ENCODE measurements around the gene RDH5. TPM values are rescaled to one million over a fixed set of nuclear protein-coding genes. Genes with fewer than 3 reads are reported as not detected.

The RDH5 gene
- total RNA-seq, 1 experiment from 2014 or later: 5.7 TPM

GRCh38 chr12:55696141-55696540, 24.1 kb upstream of the RDH5 start:
- no peak for DNase-seq (ENCODE audit: low spot score)

GRCh38 chr12:55696796-55697462, 23.3 kb upstream of the RDH5 start:
- DNase-seq (ENCODE audit: low spot score): no peak

- DNase-seq (ENCODE audit: low spot score): no peak
Observed at GRCh38 chr12:55697686-55698085, 22.5 kb upstream of the RDH5 start.

GRCh38 chr12:55698241-55698955, 21.8 kb upstream of the RDH5 start:
- DNase-seq (ENCODE audit: low spot score): no peak

DNA sequence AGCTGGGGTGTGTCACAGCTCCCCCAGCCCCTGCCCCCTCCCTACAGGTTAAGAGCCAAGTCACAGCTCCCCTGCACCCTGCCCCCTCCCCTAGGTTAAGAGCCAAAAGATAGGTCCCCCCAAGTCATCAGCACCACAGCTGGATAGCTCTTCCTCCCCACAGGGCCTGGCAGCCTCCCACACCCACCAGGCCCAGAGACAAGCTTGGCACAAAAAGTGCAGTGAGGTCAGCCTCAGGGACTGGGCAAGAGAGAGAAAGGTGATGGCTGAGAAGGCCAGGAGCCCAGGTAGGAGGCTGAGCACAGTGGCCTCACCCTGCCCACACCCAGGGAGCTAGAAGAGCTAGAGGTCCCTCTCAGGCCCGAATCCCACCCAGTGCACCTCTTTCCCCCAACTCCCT, 21.2 kb upstream of the RDH5 start:
- DNase-seq (ENCODE audit: low spot score): no peak

DNA sequence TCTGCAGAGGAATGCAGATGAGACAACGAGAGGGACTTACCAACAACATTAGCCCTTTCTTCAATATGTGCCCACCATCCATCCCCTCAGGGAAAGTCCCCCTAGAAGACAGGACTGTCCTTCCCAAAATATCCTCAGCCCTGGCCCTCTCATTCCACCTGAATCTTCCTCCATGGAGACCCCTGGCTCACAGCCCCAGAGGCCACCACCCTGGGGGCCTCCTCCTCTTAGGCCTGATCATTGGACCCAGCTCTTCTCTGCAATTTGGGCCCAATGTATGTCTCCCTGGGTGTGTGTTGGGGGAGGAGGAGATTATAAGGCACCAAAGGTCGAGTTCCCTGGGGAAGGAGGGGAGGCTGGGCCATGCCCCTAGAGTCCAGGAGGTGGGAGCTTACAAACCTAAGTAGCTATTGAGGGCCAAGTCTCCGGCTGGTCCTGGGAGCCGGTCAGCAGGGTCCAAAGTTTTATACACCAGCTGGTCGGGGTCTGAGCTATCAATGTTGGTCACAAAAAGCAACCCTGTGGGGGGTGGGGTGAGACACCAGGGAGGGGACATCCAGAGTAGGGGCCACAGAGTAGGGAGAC, 20.6 kb upstream of the RDH5 start:
- no peak for DNase-seq (ENCODE audit: low spot score)

DNA sequence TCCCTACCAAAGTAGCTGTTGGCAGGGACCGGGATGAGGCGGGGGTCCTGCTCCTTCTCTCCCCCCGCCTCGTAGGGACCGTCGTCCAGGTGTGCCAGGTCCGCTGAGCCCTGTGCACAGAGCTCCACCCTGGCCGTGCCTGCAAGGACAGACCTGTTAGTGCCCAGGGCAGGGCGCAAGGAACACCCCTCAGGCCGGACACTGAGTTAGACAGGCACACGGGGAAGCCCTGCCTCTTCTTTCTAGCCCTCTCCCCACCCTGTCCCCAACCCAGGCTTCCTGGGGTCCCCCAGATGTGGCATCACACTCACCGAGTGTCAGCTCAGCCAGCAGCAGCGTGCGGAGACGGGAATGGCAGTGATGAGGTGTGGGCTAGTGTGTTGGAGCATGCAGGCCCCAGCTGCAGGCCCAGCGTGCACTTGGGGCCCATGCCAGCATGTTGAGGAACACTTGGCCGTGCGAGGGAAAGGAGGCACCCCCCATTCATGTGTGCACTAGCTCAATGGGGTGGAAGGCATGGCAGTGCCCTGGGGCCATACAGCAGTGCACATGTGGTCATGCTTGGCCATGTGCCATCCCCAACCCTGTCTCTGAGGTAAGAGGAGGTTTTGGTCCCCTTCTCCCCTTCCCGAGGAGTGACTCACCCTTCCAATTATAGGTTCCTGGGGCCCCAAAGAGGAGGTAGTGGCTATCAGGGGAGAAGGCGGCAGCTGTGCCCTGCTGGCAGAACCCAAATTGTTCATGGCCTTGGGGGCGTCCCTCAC, 19.8 kb upstream of the RDH5 start:
- DNase-seq (ENCODE audit: low spot score): no peak

DNA sequence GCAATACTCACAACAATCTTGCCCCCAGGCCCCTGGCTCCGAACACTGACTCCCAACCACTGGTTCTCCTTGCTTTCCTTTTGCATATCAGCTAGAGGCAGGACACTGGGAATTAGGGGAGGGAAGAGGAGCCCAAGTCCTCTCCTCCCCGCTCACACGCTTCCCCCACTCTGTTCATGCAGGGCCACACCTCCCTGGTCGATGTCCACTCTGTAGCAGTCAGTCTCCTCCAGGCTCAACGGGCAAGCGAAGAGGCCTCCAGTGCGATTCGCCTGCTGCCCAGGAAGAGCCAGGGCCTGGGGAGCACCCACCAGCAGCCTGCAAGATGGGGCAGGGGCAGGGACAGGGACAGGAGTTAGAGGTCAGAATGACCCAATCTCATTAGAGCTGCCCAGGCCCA, 17.3 kb upstream of the RDH5 start:
- no peak for DNase-seq (ENCODE audit: low spot score)

DNA sequence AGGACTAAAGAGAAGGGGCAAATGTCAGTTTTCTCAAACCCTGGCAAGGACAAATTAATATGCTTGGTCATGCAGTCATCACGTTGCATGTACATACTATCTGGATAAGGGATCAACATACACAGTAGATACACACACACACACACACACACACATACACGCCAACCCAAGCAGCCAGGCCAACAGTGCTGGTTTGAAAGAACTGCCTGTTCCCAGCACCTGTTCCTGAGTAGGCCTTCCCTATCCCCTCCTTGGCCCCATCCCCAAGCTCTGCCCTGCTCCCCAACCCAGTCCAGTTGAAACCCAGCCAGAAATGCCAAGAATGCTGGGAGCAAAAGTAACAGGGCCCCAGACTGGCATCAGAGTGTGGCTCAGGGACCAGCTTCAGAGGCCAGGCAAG, 16.9 kb upstream of the RDH5 start:
- no peak for DNase-seq (ENCODE audit: low spot score)

DNA sequence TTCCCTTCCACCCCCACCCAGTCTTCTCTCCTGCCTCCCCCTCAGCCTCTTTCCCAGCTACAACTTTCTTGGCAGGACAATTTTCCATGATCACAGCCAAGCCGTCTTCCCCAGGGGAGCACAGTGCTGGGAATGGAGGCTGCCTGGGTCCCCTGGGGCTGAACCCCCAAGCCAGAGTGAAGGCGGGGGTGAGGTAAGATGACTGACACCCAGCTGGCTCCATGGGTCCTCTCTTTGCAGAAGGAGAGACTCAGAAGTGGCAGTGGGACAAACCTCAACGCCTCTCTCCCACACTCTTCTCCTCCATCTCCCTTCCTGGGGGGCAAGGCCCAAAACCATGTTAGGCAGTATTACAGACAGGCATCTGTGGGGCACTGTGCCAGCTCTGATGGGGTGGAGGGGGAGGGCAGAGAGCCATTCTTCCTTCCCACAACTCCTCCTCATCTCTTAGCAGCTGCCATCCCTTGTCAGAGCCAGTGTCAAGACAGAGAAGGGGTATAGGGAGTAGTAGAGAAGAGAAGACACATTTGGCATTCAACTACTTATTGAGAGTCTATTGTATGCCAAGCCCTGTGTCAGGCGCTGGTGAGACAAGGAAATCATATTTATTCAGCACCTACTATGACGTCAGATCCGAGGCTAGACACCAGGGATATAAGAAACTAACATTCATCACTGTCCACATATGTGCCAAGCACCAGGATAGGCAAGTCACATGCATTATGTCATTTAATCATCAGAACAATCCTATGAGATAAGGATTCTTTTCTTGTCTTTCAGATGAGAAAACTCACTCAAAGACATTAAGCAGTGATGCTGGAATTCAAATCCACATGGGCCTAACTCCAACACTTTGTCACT, 16.1 kb upstream of the RDH5 start:
- DNase-seq (ENCODE audit: low spot score): no peak

DNA sequence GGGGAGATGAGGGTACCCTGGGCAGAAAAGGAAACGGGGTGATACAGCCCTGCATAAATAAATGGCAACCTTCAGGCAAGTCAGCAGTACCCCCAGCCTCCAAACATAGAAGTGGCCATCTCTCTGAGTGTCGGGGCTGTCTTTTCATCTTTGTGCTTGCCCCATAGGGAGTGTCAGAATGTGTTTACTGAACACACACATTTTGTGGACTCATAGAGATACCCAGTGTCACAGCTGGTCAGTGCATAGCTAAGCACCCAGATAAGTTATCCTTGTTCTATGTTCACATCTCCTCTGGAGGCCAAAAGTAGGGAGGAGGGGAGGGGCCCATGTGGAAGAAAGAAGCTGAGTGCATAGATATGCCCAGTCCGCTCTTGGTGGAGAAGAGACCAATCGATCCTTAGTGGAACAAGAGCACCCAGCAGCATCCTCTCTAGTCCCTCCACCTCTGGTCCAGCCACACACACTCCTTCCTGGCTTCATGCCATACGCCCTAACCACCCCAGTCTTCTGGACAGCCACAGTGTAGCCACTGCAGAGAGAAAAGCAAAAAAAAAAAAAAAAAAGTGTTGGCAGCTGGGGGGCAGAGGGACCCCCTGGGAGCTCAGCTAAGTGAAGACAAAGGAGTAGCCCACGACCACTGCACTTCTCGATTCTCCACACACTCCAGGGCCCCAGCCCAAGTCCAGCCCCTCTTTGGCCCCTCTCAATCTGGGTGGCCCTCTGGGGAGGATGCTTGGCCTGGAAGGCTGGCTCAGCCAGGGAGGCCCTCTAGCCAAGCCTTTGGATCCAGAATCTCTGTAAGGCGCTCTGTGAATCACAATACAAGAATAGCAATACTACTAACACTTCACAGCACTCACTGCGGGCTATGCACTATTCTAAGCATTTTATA, 15.1 kb upstream of the RDH5 start:
- no peak for DNase-seq (ENCODE audit: low spot score)

GRCh38 chr12:55705782-55706402, 14.3 kb upstream of the RDH5 start:
- DNase-seq (ENCODE audit: low spot score): no peak

DNA sequence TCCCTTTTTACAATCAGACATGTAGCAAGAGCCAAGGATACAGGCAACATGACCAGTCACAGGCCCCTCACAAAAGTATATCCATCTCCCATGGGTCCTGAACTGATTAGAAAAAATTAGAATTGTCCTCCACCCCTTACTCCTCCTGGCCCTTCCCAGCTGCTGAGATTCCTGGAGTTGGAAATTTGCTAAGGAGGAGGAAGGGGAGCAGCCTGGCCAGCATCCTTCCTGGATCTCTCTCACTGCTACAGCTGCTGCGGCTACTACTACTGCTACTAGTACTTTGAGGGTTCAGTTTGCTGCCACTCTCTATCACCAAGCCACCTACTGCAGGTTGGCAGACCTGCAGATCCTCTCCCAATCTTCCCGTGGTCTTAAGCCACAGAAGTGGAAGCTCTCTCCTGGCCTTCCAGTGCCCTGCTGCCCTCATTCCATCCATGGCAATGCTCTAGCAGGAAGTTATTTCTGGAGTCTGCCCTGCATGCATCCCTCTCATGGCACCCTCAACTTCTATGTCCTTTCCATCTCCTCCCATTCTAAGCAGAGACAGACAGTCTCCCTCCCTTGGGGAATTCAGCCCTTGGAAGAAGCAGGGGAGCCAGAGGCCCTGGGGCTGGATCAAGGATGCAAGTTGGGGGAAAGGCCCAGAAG, 13.5 kb upstream of the RDH5 start:
- no peak for DNase-seq (ENCODE audit: low spot score)

DNA sequence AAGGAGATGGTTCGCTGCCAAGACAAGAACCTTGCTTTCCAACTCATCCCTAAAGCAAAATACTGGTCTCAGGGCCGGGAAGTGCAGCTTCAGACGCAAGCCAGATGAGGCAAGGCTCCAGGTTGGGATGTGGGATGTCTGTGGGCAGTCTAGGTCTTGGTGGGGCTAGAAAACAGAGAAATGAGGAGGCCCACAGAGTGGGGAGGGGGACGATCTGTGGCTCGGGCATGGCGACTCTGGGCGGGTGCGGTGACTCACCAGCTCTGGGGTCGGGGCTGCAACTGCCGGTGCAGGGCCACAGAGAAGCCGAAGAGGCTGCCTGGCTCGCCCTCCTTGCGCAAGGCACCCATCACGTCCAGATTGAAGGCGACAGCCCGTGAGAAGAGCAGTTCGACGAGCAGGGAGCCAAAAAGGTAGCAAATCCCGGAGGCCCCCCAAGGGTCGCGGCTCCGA, 12.9 kb upstream of the RDH5 start:
- no peak for DNase-seq (ENCODE audit: low spot score)

- DNase-seq (ENCODE audit: low spot score): no peak
Observed at GRCh38 chr12:55707841-55708694, 12.1 kb upstream of the RDH5 start, which contains the start of gene ITGA7. Gene ITGA7 (minus strand): TSS chr12:55707904. CDS start chr12:55707682, 222 bp downstream.

DNA sequence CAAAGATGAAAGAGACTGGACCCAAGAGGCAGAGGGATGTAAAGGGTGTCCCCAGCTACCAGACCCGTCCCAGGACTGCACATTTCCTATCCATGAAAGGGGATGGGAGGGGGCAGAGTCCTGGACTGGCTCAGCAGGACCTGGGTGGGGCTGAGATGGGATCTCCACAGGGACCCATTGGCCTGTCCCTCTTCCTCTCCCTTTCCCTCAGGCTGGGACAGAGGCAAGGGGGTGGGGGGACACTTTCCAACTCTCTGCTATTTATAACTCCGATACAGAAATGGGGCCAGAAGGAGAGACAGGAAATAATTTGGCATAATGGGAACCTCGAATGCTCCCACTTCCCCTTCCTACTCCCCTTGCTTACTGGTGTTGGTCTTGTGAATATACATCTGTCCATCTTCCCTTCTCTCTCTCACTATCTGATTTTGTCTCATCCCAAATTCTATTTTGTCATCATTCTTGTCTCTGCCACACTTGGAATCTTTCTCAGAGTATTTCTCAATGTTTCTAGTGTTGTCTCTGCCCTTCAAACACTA, 11.4 kb upstream of the RDH5 start:
- DNase-seq (ENCODE audit: low spot score): no peak

GRCh38 chr12:55711786-55712553, 8.2 kb upstream of the RDH5 start:
- no peak for DNase-seq (ENCODE audit: low spot score)

Data from HT-29 (cell line).